Left ventricle myocardium inferior (tissue), 1 donor: ENCODE measurements around the gene SOX6. TPM values are rescaled to one million over a fixed set of nuclear protein-coding genes. Genes with fewer than 3 reads are reported as not detected.

Experiments
- DNase-seq: peaks from one replicate; pipeline ENCODE4 v3.0.0-alpha.2; 2020
- H3K27ac ChIP-seq: fragments of 200-600 bp; replicated peaks from 2 replicates; pipeline ENCODE4 v1.8.0; 2021
- H3K27me3 ChIP-seq: fragments of 200-600 bp; 2 replicates; pipeline ENCODE4 v1.8.0; 2021; ENCODE audit warnings: low read depth
- H3K36me3 ChIP-seq: fragments of 200-600 bp; 2 replicates; pipeline ENCODE4 v1.8.0; 2021
- H3K4me1 ChIP-seq: fragments of 200-600 bp; 2 replicates; pipeline ENCODE4 v1.8.0; 2021
- H3K4me3 ChIP-seq: fragments of 200-600 bp; 2 replicates; pipeline ENCODE4 v1.8.0; 2021; ENCODE audit warnings: mild to moderate bottlenecking, moderate library complexity
- H3K9me3 ChIP-seq: fragments of 200-600 bp; replicated peaks from 2 replicates; pipeline ENCODE4 v1.8.0; 2021
- intact Hi-C: fragments of 100-400 bp; cut with micrococcal nuclease; formaldehyde crosslinking; loops from one replicate; pipeline ENCODE4 v1.11.0; 2022
- total RNA-seq: library from RNA; stranded (reverse); fragmentation: NEBNext Ultra II Directional; extraction: Animal tissue kit (Norgen Biotek cat#: 25700); gene quantifications from one replicate; pipeline ENCODE4 v1.2.1, GENCODE V29; 2021
- TF ChIP-seq, protein P1 (sequence below): fragments of 200-600 bp; IDR thresholded peaks from 2 replicates; pipeline ENCODE4 v1.8.0; 2021; ENCODE audit warnings: antibody characterized with exemption, mild to moderate bottlenecking, borderline replicate concordance
- donor health status: DM: no; HTN: yes; CAD: no; lungs with severe emphysema.

SOX6 gene
- total RNA-seq, 1 donor from 2014 or later = 20.2 TPM

DNA sequence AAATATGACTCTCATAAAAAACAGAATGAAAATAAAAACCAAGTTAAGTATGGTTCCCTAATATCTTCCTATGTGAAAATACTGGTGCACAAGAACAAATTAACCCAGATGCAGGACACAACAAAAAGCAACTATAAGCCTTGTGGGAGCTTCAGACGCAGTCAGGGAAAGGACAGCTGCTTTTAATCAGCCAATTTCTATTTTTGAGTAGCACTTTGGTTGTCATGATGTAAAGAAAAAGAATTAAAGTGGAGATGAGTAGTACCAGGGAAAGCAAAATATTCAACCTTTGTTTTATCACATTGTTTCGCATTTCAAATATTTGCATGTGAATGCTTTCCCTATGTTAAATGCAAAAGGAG is 339.9 kb downstream of the SOX6 start:
- Histone ChIP-seq H3K4me3 (no peak overlapping the region), H3K4me1 (peaks cover 30% of the 10 kb centered on the region), H3K36me3 (no peaks in the 10 kb centered on the region), H3K9me3 (no peaks in the 10 kb centered on the region), H3K27me3 (no peaks in the 10 kb centered on the region), H3K27ac (no peak overlapping the region)
- TF ChIP-seq, protein P1, sequence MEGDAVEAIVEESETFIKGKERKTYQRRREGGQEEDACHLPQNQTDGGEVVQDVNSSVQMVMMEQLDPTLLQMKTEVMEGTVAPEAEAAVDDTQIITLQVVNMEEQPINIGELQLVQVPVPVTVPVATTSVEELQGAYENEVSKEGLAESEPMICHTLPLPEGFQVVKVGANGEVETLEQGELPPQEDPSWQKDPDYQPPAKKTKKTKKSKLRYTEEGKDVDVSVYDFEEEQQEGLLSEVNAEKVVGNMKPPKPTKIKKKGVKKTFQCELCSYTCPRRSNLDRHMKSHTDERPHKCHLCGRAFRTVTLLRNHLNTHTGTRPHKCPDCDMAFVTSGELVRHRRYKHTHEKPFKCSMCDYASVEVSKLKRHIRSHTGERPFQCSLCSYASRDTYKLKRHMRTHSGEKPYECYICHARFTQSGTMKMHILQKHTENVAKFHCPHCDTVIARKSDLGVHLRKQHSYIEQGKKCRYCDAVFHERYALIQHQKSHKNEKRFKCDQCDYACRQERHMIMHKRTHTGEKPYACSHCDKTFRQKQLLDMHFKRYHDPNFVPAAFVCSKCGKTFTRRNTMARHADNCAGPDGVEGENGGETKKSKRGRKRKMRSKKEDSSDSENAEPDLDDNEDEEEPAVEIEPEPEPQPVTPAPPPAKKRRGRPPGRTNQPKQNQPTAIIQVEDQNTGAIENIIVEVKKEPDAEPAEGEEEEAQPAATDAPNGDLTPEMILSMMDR = no peak
- no peak for DNase-seq
- intact Hi-C loops = no loop called here

DNA sequence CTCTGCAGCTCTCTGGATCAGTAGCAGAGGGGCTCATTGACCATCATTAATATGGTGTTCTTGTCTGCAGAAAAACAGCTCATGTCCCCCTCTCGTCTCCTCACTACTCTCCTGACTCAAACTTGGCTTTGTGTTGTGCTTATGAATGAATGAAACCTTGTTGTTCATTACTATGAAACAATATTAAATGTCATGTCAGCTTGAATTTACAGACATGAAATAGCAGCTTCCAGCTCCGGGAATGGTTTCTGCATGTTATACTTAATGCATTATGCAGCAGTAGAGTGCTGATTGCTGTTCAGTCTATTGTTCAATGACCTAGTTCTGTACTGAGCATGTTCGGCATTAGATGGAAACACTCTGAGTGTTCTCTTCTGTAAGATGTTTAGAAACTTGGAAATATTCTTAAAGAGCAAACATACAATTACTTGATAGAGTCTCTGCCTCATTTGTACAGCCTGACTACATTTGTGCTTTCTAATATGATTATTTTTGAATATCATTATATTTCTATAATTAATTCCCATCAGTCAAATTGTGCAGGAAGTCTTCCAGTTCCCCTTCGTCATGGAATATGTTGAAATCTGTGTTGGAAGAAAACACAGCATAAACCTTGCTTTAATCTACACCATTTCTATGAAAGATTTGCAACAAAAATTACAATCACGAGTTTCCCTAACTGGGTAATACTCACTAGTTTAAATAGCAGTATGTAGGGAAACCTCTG is 340.4 kb downstream of the SOX6 start:
- intact Hi-C loops = no loop called here
- peaks cover 30% of the 10 kb centered on the region for H3K4me1 ChIP-seq
- TF ChIP-seq, protein P1 = no peak
- no peaks in the 10 kb centered on the region for H3K27me3 ChIP-seq
- H3K36me3 ChIP-seq = no peaks in the 10 kb centered on the region
- no peaks in the 10 kb centered on the region for H3K9me3 ChIP-seq
- DNase-seq = no peak
- H3K4me3 ChIP-seq = no peak overlapping the region
- no peak overlapping the region for H3K27ac ChIP-seq

DNA sequence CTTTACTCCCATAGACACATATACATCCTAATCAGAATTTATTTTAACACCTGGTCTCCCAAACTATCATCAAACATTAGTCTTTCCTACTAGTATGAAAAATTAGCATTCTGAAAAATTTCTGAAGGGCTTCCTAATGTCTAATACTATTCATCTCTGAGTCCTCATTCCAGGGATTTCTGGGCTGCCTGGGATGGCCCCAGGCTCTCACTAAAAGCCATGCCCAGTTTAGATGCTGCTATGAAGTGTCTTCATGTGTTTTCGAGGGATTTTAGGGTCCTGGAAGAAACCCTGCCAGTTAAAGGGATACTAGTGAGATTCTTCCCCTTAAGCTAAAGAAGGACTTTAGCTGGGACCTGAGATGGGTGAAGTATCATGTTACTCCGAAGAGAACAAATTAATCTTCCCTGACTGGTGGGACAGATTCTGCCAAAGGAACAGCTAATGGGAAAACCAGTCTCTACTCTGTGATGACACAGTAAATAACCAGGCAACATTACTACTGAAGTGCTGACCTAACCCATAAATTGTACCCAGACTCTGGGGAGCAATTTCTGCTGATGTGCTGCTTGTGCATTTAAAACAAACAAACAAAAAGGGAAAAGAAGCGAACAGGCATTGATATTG is 342.6 kb downstream of the SOX6 start:
- TF ChIP-seq, protein P1 = no peak
- no peak for DNase-seq
- Histone ChIP-seq H3K4me3 (no peak overlapping the region), H3K9me3 (peaks cover 4% of the 10 kb centered on the region), H3K27ac (no peak overlapping the region), H3K36me3 (no peaks in the 10 kb centered on the region), H3K27me3 (no peaks in the 10 kb centered on the region), H3K4me1 (peaks cover 30% of the 10 kb centered on the region)
- intact Hi-C loops = no loop called here

DNA sequence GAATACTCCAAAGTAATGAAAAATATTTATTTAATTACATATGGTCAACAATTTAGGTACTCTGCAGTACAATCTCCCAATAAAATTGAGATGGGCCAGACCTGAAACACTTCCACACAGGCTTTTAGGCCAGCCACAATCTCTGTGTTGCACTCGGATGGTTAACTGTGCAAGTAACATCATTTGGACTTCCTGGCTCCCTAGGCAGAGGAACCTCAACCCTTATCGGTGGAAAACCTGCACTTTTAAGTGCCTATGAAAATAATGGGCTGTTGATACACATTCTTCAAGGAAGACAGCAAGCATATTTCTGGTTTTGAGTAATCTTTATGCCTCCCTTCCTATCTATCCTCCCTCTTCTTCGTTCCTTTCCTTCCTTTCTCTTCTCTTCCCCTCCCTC is 343.1 kb downstream of the SOX6 start:
- Histone ChIP-seq H3K9me3 (peaks cover 4% of the 10 kb centered on the region), H3K27me3 (no peaks in the 10 kb centered on the region), H3K4me3 (no peak overlapping the region), H3K27ac (no peak overlapping the region), H3K4me1 (peaks cover 30% of the 10 kb centered on the region), H3K36me3 (no peaks in the 10 kb centered on the region)
- TF ChIP-seq, protein P1 = no peak
- intact Hi-C loops = no loop called here
- no peak for DNase-seq

DNA sequence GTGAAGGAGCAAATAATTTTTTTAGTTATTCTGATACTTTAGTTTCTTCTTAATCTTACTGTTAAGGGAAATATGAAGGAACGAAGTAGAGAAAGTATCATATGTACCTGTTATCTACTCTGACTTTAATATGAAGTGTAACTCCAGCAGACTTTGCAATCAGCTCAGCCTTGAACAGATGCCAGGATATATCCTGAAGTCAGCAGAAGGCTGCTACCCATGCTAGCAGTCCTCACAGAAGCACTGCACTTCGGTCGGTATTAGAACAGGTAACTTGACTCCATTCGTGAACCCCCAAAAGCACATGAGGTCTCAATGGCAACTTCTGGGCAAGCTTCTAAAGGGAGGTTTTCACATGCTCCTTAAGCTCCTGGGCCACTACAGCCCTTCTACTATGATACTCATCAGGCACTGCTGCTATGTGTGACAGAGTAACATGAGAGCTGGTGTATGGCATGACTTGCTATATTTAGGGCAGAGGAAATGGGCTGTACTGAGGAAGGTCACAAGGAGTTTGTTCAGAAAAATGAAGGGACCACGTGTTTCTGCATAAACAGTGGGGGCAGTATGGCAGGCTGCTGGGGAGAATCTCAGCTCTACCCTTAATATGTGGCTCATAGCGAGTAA is 344.1 kb downstream of the SOX6 start:
- Histone ChIP-seq H3K27ac (no peak overlapping the region), H3K36me3 (no peaks in the 10 kb centered on the region), H3K4me1 (peaks cover 30% of the 10 kb centered on the region), H3K9me3 (peaks cover 4% of the 10 kb centered on the region), H3K4me3 (no peak overlapping the region), H3K27me3 (no peaks in the 10 kb centered on the region)
- TF ChIP-seq, protein P1 = no peak
- intact Hi-C loops = no loop called here
- DNase-seq = no peak
